Measurements from ENCODE around the gene CA10. TPM values are rescaled to one million over a fixed set of nuclear protein-coding genes. Genes with fewer than 3 reads are reported as not detected.

The CA10 gene
- total and polyA plus RNA-seq, 2 experiments from 2014 or later: not detected

DNA sequence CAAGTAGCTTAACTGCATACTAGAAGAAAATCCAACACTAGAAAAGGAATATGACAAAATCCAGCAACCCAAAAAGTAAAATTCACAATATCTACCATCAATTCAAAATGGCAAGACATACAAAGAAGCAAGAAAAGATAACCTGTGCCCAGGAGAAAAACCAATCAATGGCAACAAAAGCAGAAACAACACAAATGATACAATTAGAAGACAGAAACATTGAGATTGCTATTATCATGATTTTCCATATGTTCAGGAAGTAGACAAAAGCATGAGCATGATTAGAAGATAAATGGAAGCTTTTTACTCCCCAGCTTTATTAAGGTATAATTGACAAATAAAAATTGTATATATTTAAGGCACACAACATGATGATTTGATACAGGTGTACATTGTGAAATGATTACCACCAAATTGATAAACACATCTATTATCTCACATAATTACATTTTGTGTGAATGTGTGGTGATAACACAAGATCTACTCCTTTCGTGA, 117.3 kb downstream of the CA10 start:
- H3K36me3 ChIP-seq (ENCODE audit: low read depth): no peaks in the 10 kb centered on the region
- H3K4me1 ChIP-seq (ENCODE audit: insufficient read depth): no peaks in the 10 kb centered on the region
- no peaks in the 10 kb centered on the region for H3K79me2 ChIP-seq (ENCODE audit: insufficient read depth)
- 15 to 36% methylated on average over 1 of the region's 1 CpG for WGBS, 2 experiments (ENCODE audit: low coverage in 1 of 2, low lambda C conversion rate in 2 of 2, missing lambda C conversion rate in 2 of 2)
- in situ Hi-C loops (cut with MboI): no loop called here
- H3K9me3 ChIP-seq (ENCODE audit: low read depth): no peaks in the 10 kb centered on the region
- no peaks in the 10 kb centered on the region for H3F3A ChIP-seq (ENCODE audit: insufficient read depth)
- H3K9me2 ChIP-seq (ENCODE audit: insufficient read depth): no peaks in the 10 kb centered on the region
- no peak for TF ChIP-seq EZH2phosphoT487 (IDR thresholded peaks at IDR 0.05; ENCODE audit: insufficient read depth, low read depth)
- TF ChIP-seq EZH2 (IDR thresholded peaks at IDR 0.05; ENCODE audit: insufficient read depth, poor library complexity, severe bottlenecking): no peak
- DNase-seq: no peak
- H3K4me3 ChIP-seq: no peak overlapping the region
- H3K27ac ChIP-seq: no peak overlapping the region
- no peak overlapping the region for H3K4me2 ChIP-seq (ENCODE audit: unreplicated experiment)
- no peak overlapping the region for H2AFZ ChIP-seq
- H3K27me3 ChIP-seq (replicated peaks; ENCODE audit: insufficient read depth): no peaks in the 10 kb centered on the region
- no peak overlapping the region for H3K9ac ChIP-seq
- no peaks in the 10 kb centered on the region for H4K20me1 ChIP-seq (ENCODE audit: insufficient read depth)

DNA sequence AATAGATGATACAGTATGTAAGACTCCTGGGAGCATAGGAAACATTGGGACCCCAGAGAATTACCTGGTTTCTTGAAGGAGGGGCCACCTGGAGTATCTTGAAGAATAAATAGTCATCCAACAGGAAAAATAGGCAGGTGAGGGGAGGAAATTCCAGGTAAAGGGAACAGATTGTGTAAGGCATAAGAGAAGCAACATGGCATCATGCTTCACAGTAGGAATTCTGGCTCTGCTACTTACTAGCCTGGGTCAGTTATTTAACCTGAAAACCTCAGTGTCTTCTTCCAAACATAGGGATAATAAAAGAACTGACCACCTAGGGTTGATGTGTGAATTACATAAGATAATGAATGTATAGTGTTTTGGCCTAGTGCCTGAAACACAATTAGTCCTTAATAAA, 122.1 kb downstream of the CA10 start:
- no peaks in the 10 kb centered on the region for H4K20me1 ChIP-seq (ENCODE audit: insufficient read depth)
- H3K27me3 ChIP-seq (replicated peaks; ENCODE audit: insufficient read depth): no peaks in the 10 kb centered on the region
- no peak overlapping the region for H2AFZ ChIP-seq
- H3K9me2 ChIP-seq (ENCODE audit: insufficient read depth): no peaks in the 10 kb centered on the region
- H3K27ac ChIP-seq: no peak overlapping the region
- no peaks in the 10 kb centered on the region for H3K4me1 ChIP-seq (ENCODE audit: insufficient read depth)
- TF ChIP-seq EZH2phosphoT487 (IDR thresholded peaks at IDR 0.05; ENCODE audit: insufficient read depth, low read depth) (no peak), EZH2 (IDR thresholded peaks at IDR 0.05; ENCODE audit: insufficient read depth, poor library complexity, severe bottlenecking) (no peak)
- no peak overlapping the region for H3K9ac ChIP-seq
- no peak overlapping the region for H3K4me2 ChIP-seq (ENCODE audit: unreplicated experiment)
- peaks cover 5% of the 10 kb centered on the region for H3K9me3 ChIP-seq (ENCODE audit: low read depth)
- H3K4me3 ChIP-seq: no peak overlapping the region
- DNase-seq: no peak
- no peaks in the 10 kb centered on the region for H3F3A ChIP-seq (ENCODE audit: insufficient read depth)
- H3K36me3 ChIP-seq (ENCODE audit: low read depth): no peaks in the 10 kb centered on the region
- H3K79me2 ChIP-seq (ENCODE audit: insufficient read depth): no peaks in the 10 kb centered on the region
- in situ Hi-C loops (cut with MboI): no loop called here

DNA sequence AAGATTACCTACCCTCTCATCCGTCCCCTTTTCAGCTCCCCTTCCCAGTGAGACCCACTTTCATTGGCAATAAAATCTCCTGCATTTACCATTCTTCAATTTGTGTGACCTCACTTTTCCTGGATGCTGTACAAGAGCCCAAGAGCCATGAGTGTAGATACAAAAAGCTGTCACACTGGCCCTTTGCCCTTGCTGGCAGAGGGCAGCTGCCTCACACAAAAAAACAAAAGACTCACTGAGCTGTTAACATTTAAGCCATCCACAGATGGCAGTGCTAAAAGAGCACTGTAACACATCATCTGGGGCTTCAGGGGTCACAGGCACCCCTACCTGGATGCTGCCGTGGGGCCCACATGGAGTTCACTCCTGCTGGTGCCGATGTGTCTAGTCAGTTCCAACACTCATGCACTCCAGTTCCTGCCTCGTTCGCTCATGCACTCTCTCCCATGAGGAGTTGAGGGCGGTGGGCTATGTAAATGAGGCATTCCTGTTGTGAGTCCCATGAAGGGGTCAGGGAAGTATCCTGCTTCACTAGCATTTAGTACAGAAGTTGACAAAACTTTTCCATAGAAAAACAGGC, 123.1 kb downstream of the CA10 start:
- Histone ChIP-seq H3K4me3 (no peak overlapping the region), H3K27ac (no peak overlapping the region), H3K4me2 (ENCODE audit: unreplicated experiment) (no peak overlapping the region), H3K4me1 (ENCODE audit: insufficient read depth) (no peaks in the 10 kb centered on the region), H3K9me2 (ENCODE audit: insufficient read depth) (no peaks in the 10 kb centered on the region), H3K9me3 (ENCODE audit: low read depth) (peaks cover 5% of the 10 kb centered on the region), H4K20me1 (ENCODE audit: insufficient read depth) (no peaks in the 10 kb centered on the region), H2AFZ (no peak overlapping the region), H3K36me3 (ENCODE audit: low read depth) (no peaks in the 10 kb centered on the region), H3K79me2 (ENCODE audit: insufficient read depth) (no peaks in the 10 kb centered on the region), H3K27me3 (replicated peaks; ENCODE audit: insufficient read depth) (no peaks in the 10 kb centered on the region), H3K9ac (no peak overlapping the region), H3F3A (ENCODE audit: insufficient read depth) (no peaks in the 10 kb centered on the region)
- DNase-seq: no peak
- 17 to 22% methylated on average over 6 of the region's 6 CpGs for WGBS, 2 experiments (ENCODE audit: low coverage in 1 of 2, low lambda C conversion rate in 2 of 2, missing lambda C conversion rate in 2 of 2)
- no peak for TF ChIP-seq EZH2 (IDR thresholded peaks at IDR 0.05; ENCODE audit: insufficient read depth, poor library complexity, severe bottlenecking)
- no peak for TF ChIP-seq EZH2phosphoT487 (IDR thresholded peaks at IDR 0.05; ENCODE audit: insufficient read depth, low read depth)
- in situ Hi-C loops (cut with MboI): no loop called here

DNA sequence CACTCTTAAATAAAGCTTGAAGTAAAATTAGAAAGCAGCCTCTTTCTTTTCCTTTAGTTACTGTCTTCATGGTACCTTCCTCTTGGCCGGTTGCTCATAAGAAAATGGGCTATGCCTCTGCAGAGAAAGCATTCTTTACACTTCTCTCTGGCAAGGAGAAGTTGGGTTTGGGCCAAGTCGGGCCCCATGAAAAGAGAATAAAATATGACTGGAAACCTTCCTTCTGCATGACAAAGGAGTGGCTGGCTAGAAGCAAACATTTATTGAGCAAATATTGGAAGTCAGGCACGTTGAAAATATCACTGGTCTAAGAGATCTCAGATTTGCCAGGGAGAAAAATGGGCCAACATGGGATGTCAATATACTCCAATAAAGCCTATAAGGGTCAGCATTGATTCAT, 126.1 kb downstream of the CA10 start:
- no peak overlapping the region for H2AFZ ChIP-seq
- H3K27me3 ChIP-seq (replicated peaks; ENCODE audit: insufficient read depth): no peaks in the 10 kb centered on the region
- H3K36me3 ChIP-seq (ENCODE audit: low read depth): no peaks in the 10 kb centered on the region
- no peak overlapping the region for H3K27ac ChIP-seq
- no peaks in the 10 kb centered on the region for H3K79me2 ChIP-seq (ENCODE audit: insufficient read depth)
- H3K4me3 ChIP-seq: no peak overlapping the region
- no peak overlapping the region for H3K4me2 ChIP-seq (ENCODE audit: unreplicated experiment)
- 0 out of 2 replicates have a peak, but pooled peaks cover 4% of the 10 kb centered on the region for H3K4me1 ChIP-seq (ENCODE audit: insufficient read depth)
- WGBS, 2 experiments (ENCODE audit: low coverage in 1 of 2, low lambda C conversion rate in 2 of 2, missing lambda C conversion rate in 2 of 2): 6% methylated on average over 3 of the region's 3 CpGs
- no peaks in the 10 kb centered on the region for H3F3A ChIP-seq (ENCODE audit: insufficient read depth)
- H3K9ac ChIP-seq: no peak overlapping the region
- H4K20me1 ChIP-seq (ENCODE audit: insufficient read depth): no peaks in the 10 kb centered on the region
- in situ Hi-C loops (cut with MboI): no loop called here
- DNase-seq: no peak
- TF ChIP-seq EZH2phosphoT487 (IDR thresholded peaks at IDR 0.05; ENCODE audit: insufficient read depth, low read depth): no peak
- no peak for TF ChIP-seq EZH2 (IDR thresholded peaks at IDR 0.05; ENCODE audit: insufficient read depth, poor library complexity, severe bottlenecking)
- H3K9me3 ChIP-seq (ENCODE audit: low read depth): peaks cover 5% of the 10 kb centered on the region
- no peaks in the 10 kb centered on the region for H3K9me2 ChIP-seq (ENCODE audit: insufficient read depth)

DNA sequence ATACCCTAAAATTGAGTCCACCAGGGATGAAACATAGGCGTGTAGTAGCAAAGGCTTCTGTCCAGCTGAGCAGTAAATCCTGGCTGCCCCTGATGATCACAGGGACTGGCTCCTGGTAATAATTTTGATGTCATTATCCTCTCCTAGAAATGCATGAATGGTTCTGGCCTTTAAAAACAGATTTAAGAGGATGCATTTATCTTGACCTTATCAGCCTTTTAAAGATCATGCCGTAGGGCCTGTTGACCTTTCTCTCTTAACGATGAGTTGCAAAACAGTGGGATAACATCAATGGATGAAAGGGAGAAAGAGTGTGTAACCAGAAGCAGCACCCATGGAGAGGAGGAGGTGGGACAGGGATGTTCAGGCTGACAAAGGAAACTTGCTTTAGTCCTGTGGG, 128.5 kb downstream of the CA10 start:
- no peaks in the 10 kb centered on the region for H4K20me1 ChIP-seq (ENCODE audit: insufficient read depth)
- peaks cover 10% of the 10 kb centered on the region for H3K4me1 ChIP-seq (ENCODE audit: insufficient read depth)
- peaks cover 5% of the 10 kb centered on the region for H3K9me3 ChIP-seq (ENCODE audit: low read depth)
- no peaks in the 10 kb centered on the region for H3K27me3 ChIP-seq (replicated peaks; ENCODE audit: insufficient read depth)
- in situ Hi-C loops (cut with MboI): no loop called here
- no peak overlapping the region for H3K4me3 ChIP-seq
- H3K79me2 ChIP-seq (ENCODE audit: insufficient read depth): no peaks in the 10 kb centered on the region
- no peaks in the 10 kb centered on the region for H3K9me2 ChIP-seq (ENCODE audit: insufficient read depth)
- H2AFZ ChIP-seq: no peak overlapping the region
- WGBS, 2 experiments (ENCODE audit: low coverage in 1 of 2, low lambda C conversion rate in 2 of 2, missing lambda C conversion rate in 2 of 2): 14 to 15% methylated on average over 3 of the region's 3 CpGs
- H3K27ac ChIP-seq: no peak overlapping the region
- no peak overlapping the region for H3K9ac ChIP-seq
- no peak for TF ChIP-seq EZH2phosphoT487 (IDR thresholded peaks at IDR 0.05; ENCODE audit: insufficient read depth, low read depth)
- TF ChIP-seq EZH2 (IDR thresholded peaks at IDR 0.05; ENCODE audit: insufficient read depth, poor library complexity, severe bottlenecking): no peak
- no peak for DNase-seq
- H3K4me2 ChIP-seq (ENCODE audit: unreplicated experiment): no peak overlapping the region
- H3K36me3 ChIP-seq (ENCODE audit: low read depth): no peaks in the 10 kb centered on the region
- H3F3A ChIP-seq (ENCODE audit: insufficient read depth): no peaks in the 10 kb centered on the region
